GM21576 (cell line): ENCODE data around the gene IMPA2.
A peak's percentile ranks its signal among the peaks of the same experiment; 100 is the strongest.
"Not testable (repeated sequence)": the region's sequence is repeated elsewhere in the genome, so short reads cannot be mapped to it uniquely, and the experiment has no call there.

ENCODE experiments used
- ATAC-seq: cut with Tn5 transposase; IDR thresholded peaks from one replicate; pipeline ENCODE4 v1.9.1; 2021; ENCODE audit warnings: mild to moderate bottlenecking, moderate library complexity; ENCODE audit not compliant: unreplicated experiment

IMPA2 gene

GRCh38 chr18:12027046-12027445 lies 45.7 kb downstream of the IMPA2 start:
- no peak for ATAC-seq

GRCh38 chr18:12027480-12027879 lies 46.2 kb downstream of the IMPA2 start:
- ATAC-seq, result no peak

GRCh38 chr18:12028040-12028628 lies 46.8 kb downstream of the IMPA2 start:
- no peak for ATAC-seq

DNA sequence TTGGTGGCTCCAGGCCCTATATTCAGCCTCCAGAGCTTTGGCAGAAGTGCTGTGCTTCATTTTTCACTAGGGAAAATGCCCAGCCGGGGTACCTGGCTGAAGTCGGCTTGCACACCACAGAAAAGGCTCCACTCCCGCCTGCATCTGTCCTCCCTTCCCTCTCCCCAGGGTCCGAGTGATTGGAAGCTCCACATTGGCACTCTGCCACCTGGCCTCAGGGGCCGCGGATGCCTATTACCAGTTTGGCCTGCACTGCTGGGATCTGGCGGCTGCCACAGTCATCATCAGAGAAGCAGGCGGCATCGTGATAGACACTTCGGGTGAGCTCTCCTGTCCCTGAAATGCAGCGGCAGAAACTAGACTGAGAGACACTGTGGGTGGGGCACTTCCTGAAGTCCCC lies 47.4 kb downstream of the IMPA2 start:
- ATAC-seq, result no peak

- no peak for ATAC-seq
These were observed 48.7 kb downstream of the IMPA2 start for GRCh38 chr18:12029786-12030584.

- ATAC-seq, result no peak
These were observed 49.4 kb downstream of the IMPA2 start for GRCh38 chr18:12030670-12031069.

DNA sequence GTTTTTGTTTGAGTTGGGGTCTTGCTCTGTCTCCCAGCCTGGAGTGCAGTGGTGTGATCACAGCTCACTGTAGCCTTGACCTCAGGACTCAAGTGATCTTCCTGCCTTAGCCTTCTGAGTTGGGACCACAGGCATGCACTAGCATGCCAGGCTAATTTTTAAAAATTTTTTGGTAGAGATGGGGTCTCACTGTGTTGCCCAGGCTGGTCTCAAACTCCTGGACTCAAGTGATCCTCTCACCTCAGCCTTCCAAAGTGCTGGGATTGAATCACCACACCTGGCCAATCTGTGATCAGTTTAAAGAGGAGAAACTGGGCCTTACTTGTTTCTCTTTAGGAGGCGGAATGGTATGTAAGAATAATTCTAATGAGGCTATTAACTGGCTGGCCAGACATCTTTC lies 49.9 kb downstream of the IMPA2 start:
- no peak for ATAC-seq

GRCh38 chr18:12031846-12032245 lies 50.5 kb downstream of the IMPA2 start:
- no peak for ATAC-seq

GRCh38 chr18:12032786-12033642 lies 51.7 kb downstream of the IMPA2 start:
- ATAC-seq, result no peak

GRCh38 chr18:12033643-12034025 lies 52.3 kb downstream of the IMPA2 start:
- ATAC-seq, result no peak

- ATAC-seq, result no peak
These were observed 53.2 kb downstream of the IMPA2 start for GRCh38 chr18:12034241-12035100.

GRCh38 chr18:12035481-12035880 lies 54.2 kb downstream of the IMPA2 start:
- no peak for ATAC-seq

GRCh38 chr18:12036201-12036751 lies 55.0 kb downstream of the IMPA2 start:
- no peak for ATAC-seq

DNA sequence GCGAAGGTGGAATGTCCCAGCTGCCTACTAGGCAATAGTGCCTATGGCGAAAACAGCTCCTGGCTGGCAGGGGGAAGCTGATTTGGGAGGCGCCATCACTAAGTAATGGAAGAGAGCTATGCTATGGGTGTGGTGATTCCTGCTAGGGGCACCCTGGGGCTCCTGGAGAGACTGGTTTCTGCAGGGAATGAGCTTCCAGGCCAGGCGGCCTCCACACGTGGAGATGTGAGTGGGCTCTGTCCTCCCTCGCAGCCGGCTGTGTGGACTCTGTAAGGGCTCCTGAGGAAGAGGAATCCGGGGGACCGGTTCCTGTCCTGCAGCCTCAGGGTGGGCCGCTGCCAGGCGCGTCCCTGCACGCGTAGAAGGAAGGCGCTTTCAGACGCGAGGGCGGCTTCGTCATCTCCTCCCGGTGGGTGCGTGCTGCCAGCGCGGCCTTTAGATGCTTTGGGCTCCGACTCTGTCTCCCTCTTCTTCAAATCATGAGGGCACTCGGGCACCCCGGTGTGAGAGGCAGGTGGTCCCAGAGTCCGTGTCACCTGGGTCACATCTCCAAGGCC lies 56.9 kb downstream of the IMPA2 start:
- ATAC-seq, result peak; percentile 4

DNA sequence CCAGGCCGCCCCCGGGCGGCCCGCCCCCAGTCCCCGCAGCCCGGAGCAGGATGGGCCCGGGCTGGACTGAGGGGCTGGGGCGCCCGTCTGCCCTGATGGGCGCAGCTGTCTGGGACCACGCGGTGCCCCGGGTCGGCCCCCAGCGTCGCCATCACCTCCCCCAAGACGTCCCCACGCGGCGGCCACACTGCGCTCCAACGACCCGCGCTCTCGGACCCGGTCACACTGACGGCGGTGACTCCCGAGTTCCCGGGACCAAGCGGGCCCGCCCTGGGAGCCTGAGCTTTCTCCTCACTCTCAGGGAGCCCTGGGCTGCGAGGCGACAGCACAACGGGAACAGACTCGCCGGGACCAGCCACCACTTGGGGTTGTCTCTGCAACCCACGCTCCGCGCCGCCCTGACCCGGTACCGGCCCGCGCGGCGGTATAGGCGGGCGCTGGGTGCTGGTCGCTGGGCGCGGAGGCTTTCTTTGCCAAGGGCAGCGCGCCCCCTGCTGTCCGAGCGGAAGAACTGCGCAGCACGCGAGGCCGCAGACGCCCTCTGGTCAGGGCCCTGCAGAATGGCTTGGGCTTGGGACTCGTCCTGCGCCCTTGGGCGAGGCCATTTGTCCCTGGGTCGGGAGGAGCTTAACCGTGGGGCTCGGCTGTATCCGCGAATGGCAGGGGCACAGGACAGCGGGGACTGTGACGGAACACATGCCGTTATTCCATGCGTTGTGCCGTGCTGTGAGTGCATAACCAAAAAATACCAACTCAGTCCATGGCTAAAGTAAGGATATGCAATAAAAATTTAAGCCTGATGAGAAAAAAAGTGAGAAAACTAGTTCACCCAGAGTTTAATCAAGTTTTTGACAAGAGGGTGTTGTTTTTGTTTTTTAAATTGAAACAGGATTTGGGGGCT lies 57.6 kb downstream of the IMPA2 start:
- peak; percentile 75 for ATAC-seq

DNA sequence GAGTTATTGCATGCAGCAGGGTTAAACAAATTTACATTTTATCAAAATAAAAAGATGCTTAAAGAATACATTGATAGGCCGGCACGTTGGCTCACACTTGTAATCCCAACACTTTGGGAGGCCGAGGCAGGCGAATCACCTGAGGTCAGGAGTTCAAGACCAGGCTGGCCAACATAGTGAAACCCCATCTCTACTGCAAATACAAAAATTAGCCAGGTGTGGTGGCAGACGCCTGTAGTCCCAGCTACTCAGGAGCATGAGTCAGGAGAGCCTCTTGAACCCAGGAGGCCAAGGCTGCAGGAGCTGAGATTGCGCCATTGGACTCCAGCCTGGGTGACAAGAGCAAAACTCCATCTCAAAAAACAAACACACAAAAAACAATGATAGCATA lies 58.2 kb downstream of the IMPA2 start:
- ATAC-seq, result not testable (repeated sequence)

- no peak for ATAC-seq
These were observed 60.3 kb downstream of the IMPA2 start for GRCh38 chr18:12041561-12041960.

GRCh38 chr18:12043811-12044210 lies 62.5 kb downstream of the IMPA2 start:
- ATAC-seq, result no peak

DNA sequence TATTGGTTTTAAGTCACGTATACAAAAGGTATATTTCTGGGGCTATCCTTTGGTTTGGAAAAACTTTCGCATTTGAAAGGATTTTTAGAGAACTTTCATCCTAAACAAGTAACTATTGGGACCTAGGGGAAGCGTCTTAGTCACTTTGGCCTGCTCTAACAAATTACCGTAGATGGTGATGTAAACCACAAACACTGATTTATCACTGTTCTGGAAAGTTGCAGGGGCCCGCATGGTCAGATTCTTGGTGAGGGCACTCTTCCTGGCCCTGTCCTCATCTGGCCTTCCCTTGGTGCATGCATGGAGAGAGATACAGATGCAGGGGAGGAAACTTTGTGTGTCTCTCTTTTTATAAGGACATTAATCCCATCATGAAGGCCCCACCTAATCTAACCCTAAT lies 63.3 kb downstream of the IMPA2 start:
- ATAC-seq, result no peak
